ENCODE measurements around the gene TMEM178B.

Gene TMEM178B

DNA sequence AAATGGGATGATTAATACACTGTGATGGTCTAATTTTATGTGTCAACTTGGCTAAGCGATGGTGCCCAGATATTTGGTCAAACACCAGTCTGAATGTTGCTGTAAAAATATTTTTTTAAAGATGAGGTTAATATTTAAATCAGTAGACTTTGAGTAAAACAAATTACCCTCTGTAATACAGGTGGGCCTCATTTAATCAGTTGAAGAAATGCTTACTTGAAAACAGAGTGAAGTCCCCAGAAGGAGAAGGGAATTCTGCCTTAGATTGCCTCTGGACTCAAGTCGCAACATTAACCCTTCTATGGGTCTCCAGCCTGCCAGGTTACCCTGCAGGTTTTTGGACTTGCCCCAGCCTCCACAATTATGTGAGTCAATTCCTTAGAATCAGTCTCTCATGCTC lies 427.6 kb downstream of the TMEM178B start:
- DNase-seq (ENCODE audit: low read depth) = no peak
- no peak overlapping the region for H3K4me3 ChIP-seq (ENCODE audit: low read depth, low read length)
- TF ChIP-seq, protein P1, sequence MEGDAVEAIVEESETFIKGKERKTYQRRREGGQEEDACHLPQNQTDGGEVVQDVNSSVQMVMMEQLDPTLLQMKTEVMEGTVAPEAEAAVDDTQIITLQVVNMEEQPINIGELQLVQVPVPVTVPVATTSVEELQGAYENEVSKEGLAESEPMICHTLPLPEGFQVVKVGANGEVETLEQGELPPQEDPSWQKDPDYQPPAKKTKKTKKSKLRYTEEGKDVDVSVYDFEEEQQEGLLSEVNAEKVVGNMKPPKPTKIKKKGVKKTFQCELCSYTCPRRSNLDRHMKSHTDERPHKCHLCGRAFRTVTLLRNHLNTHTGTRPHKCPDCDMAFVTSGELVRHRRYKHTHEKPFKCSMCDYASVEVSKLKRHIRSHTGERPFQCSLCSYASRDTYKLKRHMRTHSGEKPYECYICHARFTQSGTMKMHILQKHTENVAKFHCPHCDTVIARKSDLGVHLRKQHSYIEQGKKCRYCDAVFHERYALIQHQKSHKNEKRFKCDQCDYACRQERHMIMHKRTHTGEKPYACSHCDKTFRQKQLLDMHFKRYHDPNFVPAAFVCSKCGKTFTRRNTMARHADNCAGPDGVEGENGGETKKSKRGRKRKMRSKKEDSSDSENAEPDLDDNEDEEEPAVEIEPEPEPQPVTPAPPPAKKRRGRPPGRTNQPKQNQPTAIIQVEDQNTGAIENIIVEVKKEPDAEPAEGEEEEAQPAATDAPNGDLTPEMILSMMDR (IDR thresholded peaks at IDR 0.05; ENCODE audit: control insufficient read depth, extremely low read depth, insufficient read depth) = no peak

DNA sequence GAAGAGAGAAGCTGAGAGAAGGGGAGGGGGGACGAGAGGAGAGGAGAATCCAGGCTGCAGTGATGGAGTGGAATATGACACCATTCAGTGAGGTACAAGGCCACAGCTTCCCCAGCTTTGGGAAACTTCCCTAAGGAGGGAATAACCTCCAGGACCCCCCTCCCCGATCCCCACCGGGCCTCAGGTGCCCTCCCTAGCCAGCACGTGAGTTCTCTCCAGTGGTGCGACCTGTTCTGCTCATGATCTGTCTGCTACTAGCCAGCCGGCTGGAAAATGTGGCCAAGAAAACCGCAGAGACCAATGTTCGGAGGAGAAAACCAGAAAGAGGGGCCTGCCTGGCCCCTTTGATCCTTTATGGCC lies 437.4 kb downstream of the TMEM178B start:
- H3K4me3 ChIP-seq (ENCODE audit: low read depth, low read length) = no peak overlapping the region
- TF ChIP-seq, protein P1 (IDR thresholded peaks at IDR 0.05; ENCODE audit: control insufficient read depth, extremely low read depth, insufficient read depth) = no peak
- DNase-seq (ENCODE audit: low read depth) = no peak

DNA sequence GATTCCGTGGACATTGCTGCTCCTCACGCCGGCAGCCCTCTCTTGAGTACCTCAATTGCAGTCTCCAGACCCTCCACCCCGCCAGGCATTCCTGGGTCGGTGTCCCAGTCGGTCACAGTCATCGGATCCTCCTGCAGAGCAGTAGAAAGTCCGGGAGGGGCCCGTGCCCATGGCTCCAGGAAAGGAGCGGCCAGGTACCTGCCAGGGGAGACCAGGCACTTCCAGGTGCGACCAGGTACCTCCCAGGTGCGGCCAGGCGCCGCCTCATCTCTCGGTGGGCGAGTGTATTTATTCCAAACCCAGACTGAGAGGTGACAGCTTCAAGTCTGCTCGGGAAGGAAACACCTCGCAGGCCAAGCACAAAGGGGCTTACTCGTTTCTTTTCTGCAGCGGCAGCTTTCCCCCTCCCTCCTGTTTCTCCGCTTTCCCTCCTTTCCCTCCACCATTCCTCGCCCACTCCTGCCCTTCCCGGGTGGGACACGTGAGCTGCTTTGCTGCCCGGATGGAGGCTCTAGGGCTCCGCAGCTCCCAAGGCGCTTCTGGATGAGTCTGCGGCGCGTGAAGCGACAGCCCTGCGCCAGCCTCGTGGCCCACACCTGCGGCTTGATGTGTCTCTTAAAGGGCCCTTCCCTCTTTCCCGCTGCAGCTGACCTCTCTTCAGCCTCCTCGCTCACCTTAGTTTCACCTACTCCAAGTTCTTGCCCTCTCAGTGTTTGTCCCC lies 438.0 kb downstream of the TMEM178B start:
- H3K4me3 ChIP-seq (ENCODE audit: low read depth, low read length) = no peak overlapping the region

DNA sequence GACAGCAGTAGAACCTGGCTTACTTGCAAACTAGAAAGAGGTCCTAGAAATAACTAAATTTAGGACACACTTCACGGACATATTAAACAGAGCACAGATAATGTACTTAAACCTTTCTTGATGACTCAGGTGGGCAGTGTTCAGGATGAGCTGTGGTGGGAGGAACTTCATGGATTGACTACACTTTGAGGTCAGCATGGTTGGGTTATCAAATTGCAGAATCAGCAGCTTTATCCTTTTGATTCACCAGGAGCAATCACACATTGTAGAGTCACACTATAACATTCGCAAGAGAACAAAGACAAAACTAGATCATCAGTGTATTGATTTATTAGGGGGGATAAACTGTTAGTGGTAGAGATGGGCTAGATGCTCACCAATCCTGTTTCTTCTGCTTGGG lies 438.7 kb downstream of the TMEM178B start:
- no peak for DNase-seq (ENCODE audit: low read depth)
- TF ChIP-seq, protein P1 (IDR thresholded peaks at IDR 0.05; ENCODE audit: control insufficient read depth, extremely low read depth, insufficient read depth) = no peak
- H3K4me3 ChIP-seq (ENCODE audit: low read depth, low read length) = no peak overlapping the region

More for the DNA sequence above, 438.0 kb downstream of the TMEM178B start:
- TF ChIP-seq, protein P1 (IDR thresholded peaks at IDR 0.05; ENCODE audit: control insufficient read depth, extremely low read depth, insufficient read depth) = no peak
- DNase-seq (ENCODE audit: low read depth) = no peak

DNA sequence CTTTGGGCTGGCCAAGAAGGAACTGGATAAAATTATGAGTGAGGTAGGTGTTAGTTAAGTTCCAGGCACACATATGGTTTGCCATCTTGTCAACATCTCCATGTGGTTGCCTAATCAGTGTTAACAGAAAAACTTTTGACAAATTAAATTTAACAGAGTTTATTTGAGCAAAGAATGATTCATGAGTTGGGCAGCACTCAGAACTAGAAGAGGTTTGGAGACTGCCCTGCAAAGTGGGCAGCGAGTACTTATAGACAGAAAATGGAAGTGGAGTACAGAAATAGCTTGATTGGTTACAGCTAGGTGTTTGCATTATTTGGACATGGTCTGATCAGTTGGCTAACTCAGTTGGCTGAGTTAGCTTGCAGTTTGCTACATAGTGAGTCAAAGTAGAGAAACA lies 439.9 kb downstream of the TMEM178B start:
- no peak for DNase-seq (ENCODE audit: low read depth)
- no peak overlapping the region for H3K4me3 ChIP-seq (ENCODE audit: low read depth, low read length)
- TF ChIP-seq, protein P1 (IDR thresholded peaks at IDR 0.05; ENCODE audit: control insufficient read depth, extremely low read depth, insufficient read depth) = no peak

DNA sequence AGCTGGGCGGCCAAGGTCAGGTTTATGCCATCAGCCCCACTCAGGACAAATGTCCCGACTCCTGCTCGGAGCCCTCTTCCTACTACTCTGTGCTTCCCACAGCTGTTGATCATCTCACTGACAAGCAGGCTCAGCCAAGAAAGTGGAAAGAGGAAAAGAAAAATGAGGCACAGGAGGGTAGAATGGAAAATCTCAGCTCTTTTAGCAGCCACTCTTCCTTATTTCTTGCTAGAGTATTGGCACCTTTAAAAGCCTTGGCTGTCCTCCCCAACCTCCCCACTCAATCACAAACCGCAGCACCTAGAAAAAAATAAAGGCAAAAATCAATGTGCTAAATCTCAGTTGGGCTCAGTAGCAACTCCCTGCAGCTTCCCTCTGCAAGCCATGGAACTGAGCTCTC lies 442.1 kb downstream of the TMEM178B start:
- no peak overlapping the region for H3K4me3 ChIP-seq (ENCODE audit: low read depth, low read length)
- TF ChIP-seq, protein P1 (IDR thresholded peaks at IDR 0.05; ENCODE audit: control insufficient read depth, extremely low read depth, insufficient read depth) = no peak
- DNase-seq (ENCODE audit: low read depth) = no peak

DNA sequence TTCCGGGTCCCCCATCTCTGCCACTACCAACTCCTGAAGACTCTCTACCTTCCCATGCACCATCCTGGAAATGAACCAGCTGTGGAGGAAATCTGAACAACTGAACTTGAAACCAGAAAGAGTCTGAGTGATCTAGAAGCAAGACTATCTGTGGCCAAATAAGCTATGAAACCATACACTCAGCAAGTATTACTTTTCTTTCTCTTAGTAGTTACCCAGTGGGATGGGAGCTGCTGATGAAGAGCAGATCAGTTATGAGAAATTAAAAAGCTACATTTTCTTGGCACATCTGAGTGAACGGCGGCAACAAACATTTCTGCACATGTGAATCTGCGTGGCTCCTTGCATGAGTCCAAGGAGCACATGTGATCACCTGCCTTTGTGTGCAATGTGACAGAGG lies 445.8 kb downstream of the TMEM178B start:
- DNase-seq (ENCODE audit: low read depth) = no peak
- TF ChIP-seq, protein P1 (IDR thresholded peaks at IDR 0.05; ENCODE audit: control insufficient read depth, extremely low read depth, insufficient read depth) = no peak
- H3K4me3 ChIP-seq (ENCODE audit: low read depth, low read length) = no peak overlapping the region
